A673 (cell line): ENCODE measurements around the gene CD248.

Experiments used
- EZH2 ChIP-seq: fragments of 200-600 bp; sonication (generic); IDR thresholded peaks from 2 replicates; pipeline ENCODE4 v1.6.1; 2017; ENCODE audit warnings: borderline replicate concordance, low read depth, mild to moderate bottlenecking, mixed read lengths, antibody characterized with exemption, low read length; ENCODE audit not compliant: poor library complexity, severe bottlenecking
- TF ChIP-seq, protein P1 (sequence below): fragments of 300-800, 200-600 bp; sonication (generic); conservative IDR thresholded peaks from 2 replicates; pipeline ENCODE4 v1.5.1; 2017; ENCODE audit warnings: low read depth, mild to moderate bottlenecking, antibody characterized with exemption, low read length, moderate library complexity, mixed read lengths

DNA sequence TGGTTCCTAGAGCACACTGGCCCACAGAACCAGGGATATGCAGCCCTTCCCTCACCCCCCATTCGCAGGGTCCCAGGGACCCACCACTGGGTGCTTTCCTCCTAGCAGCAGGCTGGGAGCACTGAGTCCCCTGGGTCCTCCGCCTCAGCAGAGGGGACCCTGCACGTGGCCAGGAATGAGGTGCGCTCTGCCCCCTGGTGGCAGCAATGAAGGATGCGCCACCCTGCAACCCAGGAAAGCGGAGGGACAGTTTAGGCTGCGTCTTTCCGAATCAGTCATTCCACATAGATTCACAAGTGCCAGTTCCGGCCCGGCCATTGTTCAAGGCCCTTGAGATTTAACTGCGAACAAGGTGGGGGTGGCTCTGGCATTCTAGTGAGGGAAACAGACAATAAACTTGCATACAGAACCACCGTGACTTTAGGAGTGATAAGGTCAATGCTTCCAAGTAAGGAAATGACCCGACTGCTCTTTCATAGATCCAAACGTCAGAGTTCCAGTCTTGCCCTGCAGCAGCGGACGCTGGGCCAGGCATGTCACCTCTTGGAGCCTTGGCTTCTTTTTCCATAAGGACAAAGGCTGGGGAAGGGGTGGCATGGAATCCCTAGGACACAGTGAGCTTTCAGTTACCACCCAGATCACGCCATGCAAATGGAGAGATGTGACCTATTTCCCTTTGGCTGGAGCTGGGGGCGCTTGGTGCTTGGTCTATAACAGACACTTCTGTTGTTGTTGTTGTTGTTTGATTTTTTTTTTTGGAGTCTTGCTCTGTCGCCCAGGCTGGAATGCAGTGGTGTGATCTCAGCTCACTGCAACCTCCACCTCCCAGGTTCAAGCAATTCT is 11.7 kb upstream of the CD248 start:
- TF ChIP-seq, protein P1, sequence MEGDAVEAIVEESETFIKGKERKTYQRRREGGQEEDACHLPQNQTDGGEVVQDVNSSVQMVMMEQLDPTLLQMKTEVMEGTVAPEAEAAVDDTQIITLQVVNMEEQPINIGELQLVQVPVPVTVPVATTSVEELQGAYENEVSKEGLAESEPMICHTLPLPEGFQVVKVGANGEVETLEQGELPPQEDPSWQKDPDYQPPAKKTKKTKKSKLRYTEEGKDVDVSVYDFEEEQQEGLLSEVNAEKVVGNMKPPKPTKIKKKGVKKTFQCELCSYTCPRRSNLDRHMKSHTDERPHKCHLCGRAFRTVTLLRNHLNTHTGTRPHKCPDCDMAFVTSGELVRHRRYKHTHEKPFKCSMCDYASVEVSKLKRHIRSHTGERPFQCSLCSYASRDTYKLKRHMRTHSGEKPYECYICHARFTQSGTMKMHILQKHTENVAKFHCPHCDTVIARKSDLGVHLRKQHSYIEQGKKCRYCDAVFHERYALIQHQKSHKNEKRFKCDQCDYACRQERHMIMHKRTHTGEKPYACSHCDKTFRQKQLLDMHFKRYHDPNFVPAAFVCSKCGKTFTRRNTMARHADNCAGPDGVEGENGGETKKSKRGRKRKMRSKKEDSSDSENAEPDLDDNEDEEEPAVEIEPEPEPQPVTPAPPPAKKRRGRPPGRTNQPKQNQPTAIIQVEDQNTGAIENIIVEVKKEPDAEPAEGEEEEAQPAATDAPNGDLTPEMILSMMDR: peak; percentile 100
- TF ChIP-seq EZH2: no peak
